DND-41 (cell line): ENCODE results near the gene SULF2.

Source experiments
- ATAC-seq: fragments of 200-7000 bp; cut with Tn5 transposase; 3 replicates; pipeline ENCODE4 v1.9.1; 2021; ENCODE audit warnings: low read depth; ENCODE audit not compliant: insufficient read depth
- DNase-seq: peaks from one replicate; pipeline ENCODE4 v3.0.0-alpha.2; 2020
- H2AFZ ChIP-seq: 2 replicates; pipeline ENCODE4 v1.6.0; 2012; ENCODE audit warnings: low read depth, low read length
- H3K27ac ChIP-seq: 2 replicates; pipeline ENCODE4 v1.5.1; 2012; ENCODE audit warnings: low read length, inconsistent platforms
- H3K27me3 ChIP-seq: fragments of 200-600 bp; sonication (generic); 2 replicates; pipeline ENCODE4 v1.6.0; 2012; ENCODE audit warnings: low read length, mild to moderate bottlenecking, inconsistent platforms; ENCODE audit not compliant: insufficient read depth, poor library complexity
- H3K36me3 ChIP-seq: 2 replicates; pipeline ENCODE4 v1.5.1; 2012; ENCODE audit warnings: low read length, inconsistent platforms; ENCODE audit not compliant: insufficient read depth
- H3K4me1 ChIP-seq: 2 replicates; pipeline ENCODE4 v1.5.1; 2012; ENCODE audit warnings: mild to moderate bottlenecking, low read length; ENCODE audit not compliant: insufficient read depth
- H3K4me2 ChIP-seq: 2 replicates; pipeline ENCODE4 v1.6.0; 2012; ENCODE audit warnings: mild to moderate bottlenecking, moderate library complexity, low read length, inconsistent platforms; ENCODE audit not compliant: insufficient read depth
- H3K4me3 ChIP-seq, 2 experiments: fragments of 200-600 bp in 1 of 2; shearing (Covaris generic) in 1 of 2; 2 replicates each; pipeline ENCODE4 v1.5.1; 2012 to 2016; ENCODE audit warnings: inconsistent platforms in 2 of 2, low read length in 2 of 2, mild to moderate bottlenecking in 2 of 2, low read depth in 1 of 2, moderate library complexity in 1 of 2
- H3K79me2 ChIP-seq: 2 replicates; pipeline ENCODE4 v1.6.0; 2012; ENCODE audit warnings: low read length, inconsistent platforms; ENCODE audit not compliant: insufficient read depth
- H3K9ac ChIP-seq: 2 replicates; pipeline ENCODE4 v1.6.0; 2012; ENCODE audit warnings: low read depth, mild to moderate bottlenecking, inconsistent platforms, low read length, moderate library complexity
- H3K9me3 ChIP-seq: 2 replicates; pipeline ENCODE4 v1.5.1; 2012; ENCODE audit warnings: low read length, moderate library complexity, mild to moderate bottlenecking, inconsistent platforms; ENCODE audit not compliant: insufficient read depth, severe bottlenecking
- H4K20me1 ChIP-seq: 2 replicates; pipeline ENCODE4 v1.6.0; 2012; ENCODE audit warnings: low read length; ENCODE audit not compliant: insufficient read depth
- EZH2 ChIP-seq: IDR thresholded peaks from 3 replicates; pipeline ENCODE4 v1.6.1; 2012; ENCODE audit warnings: borderline replicate concordance, low read depth, mild to moderate bottlenecking, moderate library complexity, low read length, inconsistent platforms; ENCODE audit not compliant: severe bottlenecking
- TF ChIP-seq, protein P1 (sequence below): IDR thresholded peaks from 2 replicates; pipeline ENCODE4 v1.5.1; 2012; ENCODE audit warnings: borderline replicate concordance, low read length, moderate library complexity, mild to moderate bottlenecking; ENCODE audit not compliant: poor library complexity, severe bottlenecking; ENCODE audit errors: extremely low read depth

SULF2 gene

DNA sequence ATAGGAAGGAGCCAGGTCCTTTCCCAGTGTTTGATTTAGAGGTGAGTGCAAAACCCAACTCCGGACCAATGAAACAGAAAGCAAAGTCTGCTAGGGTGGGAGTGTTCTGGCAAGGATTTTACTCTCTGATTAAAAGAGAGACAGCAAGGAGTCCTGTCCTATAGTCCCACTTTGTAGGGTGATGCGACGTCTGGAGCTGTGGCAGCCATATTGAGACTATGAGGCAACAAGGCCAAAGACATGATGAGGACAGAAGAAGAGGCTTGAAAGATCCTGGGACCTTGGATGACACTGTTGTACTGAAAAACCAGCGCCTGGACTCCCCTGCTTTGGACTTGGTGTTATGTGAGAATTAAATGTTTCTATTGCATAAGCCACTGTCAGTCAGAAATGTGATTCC lies 8.1 kb downstream of the SULF2 start:
- no peaks in the 10 kb centered on the region for H4K20me1 ChIP-seq
- H3K79me2 ChIP-seq: no peaks in the 10 kb centered on the region
- no peak overlapping the region for H3K27ac ChIP-seq
- TF ChIP-seq EZH2: no peak
- TF ChIP-seq, protein P1, sequence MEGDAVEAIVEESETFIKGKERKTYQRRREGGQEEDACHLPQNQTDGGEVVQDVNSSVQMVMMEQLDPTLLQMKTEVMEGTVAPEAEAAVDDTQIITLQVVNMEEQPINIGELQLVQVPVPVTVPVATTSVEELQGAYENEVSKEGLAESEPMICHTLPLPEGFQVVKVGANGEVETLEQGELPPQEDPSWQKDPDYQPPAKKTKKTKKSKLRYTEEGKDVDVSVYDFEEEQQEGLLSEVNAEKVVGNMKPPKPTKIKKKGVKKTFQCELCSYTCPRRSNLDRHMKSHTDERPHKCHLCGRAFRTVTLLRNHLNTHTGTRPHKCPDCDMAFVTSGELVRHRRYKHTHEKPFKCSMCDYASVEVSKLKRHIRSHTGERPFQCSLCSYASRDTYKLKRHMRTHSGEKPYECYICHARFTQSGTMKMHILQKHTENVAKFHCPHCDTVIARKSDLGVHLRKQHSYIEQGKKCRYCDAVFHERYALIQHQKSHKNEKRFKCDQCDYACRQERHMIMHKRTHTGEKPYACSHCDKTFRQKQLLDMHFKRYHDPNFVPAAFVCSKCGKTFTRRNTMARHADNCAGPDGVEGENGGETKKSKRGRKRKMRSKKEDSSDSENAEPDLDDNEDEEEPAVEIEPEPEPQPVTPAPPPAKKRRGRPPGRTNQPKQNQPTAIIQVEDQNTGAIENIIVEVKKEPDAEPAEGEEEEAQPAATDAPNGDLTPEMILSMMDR: no peak
- no peak overlapping the region for H3K4me3 ChIP-seq
- H3K9me3 ChIP-seq: no peaks in the 10 kb centered on the region
- no peaks in the 10 kb centered on the region for H3K36me3 ChIP-seq
- ATAC-seq (no peak), DNase-seq (no peak)
- H3K4me2 ChIP-seq: no peak overlapping the region
- H2AFZ ChIP-seq: no peak overlapping the region
- H3K9ac ChIP-seq: no peak overlapping the region
- H3K27me3 ChIP-seq: no peaks in the 10 kb centered on the region
- H3K4me1 ChIP-seq: no peaks in the 10 kb centered on the region

DNA sequence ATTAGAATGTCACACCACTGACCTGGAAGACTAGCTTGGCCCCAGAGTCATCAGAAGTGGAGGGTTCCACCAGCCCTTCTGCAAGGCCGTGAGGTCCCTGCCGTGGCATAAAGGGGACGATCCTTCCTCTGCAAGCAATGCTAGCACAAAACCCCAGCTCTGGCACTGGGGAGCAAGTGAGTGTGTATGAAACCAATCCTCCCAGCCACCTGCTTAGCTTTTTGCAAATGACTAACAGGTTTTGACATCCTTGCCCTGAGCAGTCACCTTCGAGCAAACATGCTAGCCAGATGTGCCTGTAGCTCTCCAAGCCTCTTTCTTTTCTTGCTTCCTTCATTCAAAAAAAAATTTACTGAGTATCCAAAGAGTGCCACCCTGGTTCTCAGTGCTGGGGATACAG lies 8.6 kb downstream of the SULF2 start:
- H4K20me1 ChIP-seq: no peaks in the 10 kb centered on the region
- H2AFZ ChIP-seq: no peak overlapping the region
- H3K27ac ChIP-seq: no peak overlapping the region
- no peaks in the 10 kb centered on the region for H3K27me3 ChIP-seq
- no peaks in the 10 kb centered on the region for H3K79me2 ChIP-seq
- no peaks in the 10 kb centered on the region for H3K9me3 ChIP-seq
- H3K4me3 ChIP-seq: no peak overlapping the region
- H3K4me1 ChIP-seq: no peaks in the 10 kb centered on the region
- H3K9ac ChIP-seq: no peak overlapping the region
- H3K36me3 ChIP-seq: no peaks in the 10 kb centered on the region
- no peak overlapping the region for H3K4me2 ChIP-seq
- no peak for ATAC-seq
- DNase-seq: no peak
- TF ChIP-seq, protein P1: no peak
- TF ChIP-seq EZH2: no peak

DNA sequence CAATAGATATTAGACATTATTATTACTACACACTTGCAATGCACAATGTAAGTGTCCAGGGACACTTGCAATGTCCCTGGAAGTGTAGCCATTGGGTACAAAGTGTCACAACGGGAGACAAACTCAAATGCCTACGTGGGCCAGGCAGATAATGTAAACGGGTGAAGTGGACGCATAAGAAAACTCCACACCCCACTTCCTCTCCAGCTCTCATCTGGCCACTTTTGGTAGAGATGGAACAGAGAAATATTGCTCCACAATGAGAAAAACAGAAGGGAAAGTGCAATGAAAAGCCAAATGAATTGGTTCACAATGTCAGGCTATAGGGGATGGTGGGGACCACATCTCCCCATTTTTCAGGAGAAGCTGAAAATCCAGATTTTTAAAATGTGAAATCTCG lies 9.4 kb downstream of the SULF2 start:
- Histone ChIP-seq H3K79me2 (no peaks in the 10 kb centered on the region), H4K20me1 (no peaks in the 10 kb centered on the region), H3K27me3 (no peaks in the 10 kb centered on the region), H3K9me3 (no peaks in the 10 kb centered on the region), H3K4me3 (no peak overlapping the region), H3K9ac (no peak overlapping the region), H3K4me2 (no peak overlapping the region), H3K27ac (no peak overlapping the region), H2AFZ (no peak overlapping the region), H3K4me1 (no peaks in the 10 kb centered on the region), H3K36me3 (no peaks in the 10 kb centered on the region)
- no peak for TF ChIP-seq EZH2
- TF ChIP-seq, protein P1: no peak
- ATAC-seq (no peak), DNase-seq (no peak)

DNA sequence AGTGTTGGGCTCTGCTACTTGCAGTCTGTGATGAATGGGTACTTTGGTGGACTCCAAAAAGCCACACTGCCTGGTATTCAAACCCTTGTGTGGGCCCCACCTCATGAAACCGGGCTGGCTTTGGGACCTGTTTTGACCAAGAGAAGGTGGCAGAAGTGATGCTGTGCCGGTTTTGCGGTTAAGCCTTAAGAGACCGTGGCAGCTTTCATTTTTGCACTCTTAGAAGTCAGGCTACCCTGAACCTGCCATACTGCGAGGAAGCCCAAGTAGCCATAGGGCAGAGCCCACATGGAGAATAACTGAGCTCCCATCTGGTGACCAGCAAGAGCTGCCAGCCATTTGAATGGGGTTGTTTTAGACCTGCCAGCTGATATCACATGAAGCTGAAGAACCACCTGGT lies 10.2 kb downstream of the SULF2 start:
- no peak for DNase-seq
- Histone ChIP-seq H3K4me1 (no peaks in the 10 kb centered on the region), H3K4me2 (no peak overlapping the region), H3K4me3 (no peak overlapping the region), H3K27me3 (no peaks in the 10 kb centered on the region), H3K9ac (no peak overlapping the region), H2AFZ (no peak overlapping the region), H3K9me3 (no peaks in the 10 kb centered on the region), H3K27ac (no peak overlapping the region), H3K79me2 (no peaks in the 10 kb centered on the region), H4K20me1 (no peaks in the 10 kb centered on the region), H3K36me3 (no peaks in the 10 kb centered on the region)
- TF ChIP-seq EZH2: no peak
- TF ChIP-seq, protein P1: no peak
- no peak for ATAC-seq
